Keratinocyte (primary cell): ENCODE results near the gene RNASEH1.

Source experiments
- CTCF ChIP-seq, 3 experiments: IDR thresholded peaks in 1 of 3; conservative IDR thresholded peaks in 1 of 3; optimal IDR thresholded peaks in 1 of 3; 2 replicates in 2 of 3; 3 replicates in 1 of 3; pipeline versions ENCODE3 to v1.5.1; 2011; ENCODE audit warnings: low read length in 3 of 3, mild to moderate bottlenecking in 3 of 3, moderate library complexity in 2 of 3, control low read depth in 1 of 3, inconsistent platforms in 1 of 3; ENCODE audit not compliant: insufficient read depth in 2 of 3; ENCODE audit errors: extremely low read depth in 1 of 3
- EZH2 ChIP-seq: IDR thresholded peaks from one replicate; pipeline ENCODE4 v1.6.1; 2012; ENCODE audit warnings: inconsistent platforms, mild to moderate bottlenecking, low read length, moderate library complexity

DNA sequence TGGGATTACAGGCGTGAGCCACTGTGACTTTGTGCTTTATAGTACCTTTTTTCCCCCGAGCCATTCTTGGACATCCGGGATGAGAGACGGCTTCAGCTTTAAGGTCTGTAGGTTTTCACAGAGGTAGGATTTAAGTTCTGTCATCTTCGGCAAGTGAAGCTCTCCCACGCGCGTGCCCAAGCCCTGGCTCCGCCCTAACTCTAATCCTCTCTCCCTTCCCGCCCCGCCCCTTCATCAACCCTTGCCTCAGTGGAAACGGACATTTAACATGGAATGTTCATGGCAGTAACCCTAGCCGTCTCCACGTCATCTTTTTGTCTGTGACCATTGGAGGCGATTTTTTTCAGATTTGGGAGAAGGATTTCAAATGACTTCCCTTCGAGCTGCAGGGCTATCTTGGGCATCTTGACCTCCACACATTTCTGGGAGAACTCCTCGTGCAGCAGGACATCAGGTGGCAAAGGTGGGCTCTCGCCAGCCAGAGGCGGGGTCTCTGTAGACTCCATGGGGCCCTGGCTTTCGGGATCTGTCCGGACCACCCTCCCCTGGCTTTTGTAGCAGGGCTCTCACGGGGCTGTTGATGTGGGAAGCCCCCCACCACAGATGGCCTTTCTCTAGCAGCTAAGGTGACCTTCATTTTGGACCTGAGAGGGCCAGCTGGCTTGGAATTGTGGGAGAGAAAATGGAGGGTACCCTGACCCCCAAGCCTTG lies 43.6 kb upstream of the RNASEH1 start:
- TF ChIP-seq CTCF (optimal IDR thresholded peaks at IDR 0.05 in 1 of 3, IDR thresholded peaks at IDR 0.05 in 1 of 3, conservative IDR thresholded peaks at IDR 0.05 in 1 of 3; ENCODE audit: extremely low read depth in 1 of 3, insufficient read depth in 2 of 3, low read length in 3 of 3) (no peak), EZH2 (no peak)
